Inflammatory macrophage treated with lipopolysaccharide for 1 hour (primary cell): Measurements from ENCODE around the gene PRMT1.
"Not testable (repeated sequence)": the region's sequence is repeated elsewhere in the genome, so short reads cannot be mapped to it uniquely, and the experiment has no call there.

Source experiments
- DNase-seq, 2 donors: peaks; one replicate each; pipeline ENCODE4 v3.0.0-alpha.2; 2020 to 2022

Gene PRMT1

DNA sequence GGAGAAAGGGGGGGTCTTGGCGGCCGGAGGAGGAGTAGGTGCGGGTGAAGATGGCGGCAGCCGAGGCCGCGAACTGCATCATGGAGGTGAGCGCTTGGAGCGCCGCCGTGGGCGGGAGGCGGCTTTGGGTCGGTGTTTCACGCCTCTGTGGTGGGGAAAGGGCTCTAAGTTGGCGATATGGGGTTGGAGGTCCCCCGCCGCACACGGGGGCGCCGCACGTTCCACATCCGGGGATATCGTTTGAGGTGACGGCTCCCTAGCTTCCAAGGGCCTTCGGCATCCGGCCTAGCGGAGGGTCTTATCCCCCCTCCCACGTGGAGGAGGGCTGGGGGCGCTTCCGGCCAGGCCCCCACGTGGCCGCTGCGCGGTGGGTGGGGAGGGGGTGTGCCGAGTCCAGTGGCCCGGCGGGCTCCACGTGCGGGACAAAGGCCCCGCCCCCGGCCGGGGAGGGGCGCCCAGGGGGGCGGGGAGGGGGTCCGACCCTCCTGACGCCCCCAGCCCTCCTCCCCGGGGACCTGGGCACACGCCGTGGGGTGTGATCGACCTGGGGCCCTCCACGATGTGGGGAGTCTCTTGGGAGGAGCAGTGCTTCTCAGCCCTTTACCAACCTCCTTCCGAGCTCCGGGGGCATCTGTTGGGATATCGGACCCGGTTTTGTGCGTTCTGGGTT lies at the start of gene PRMT1:
TSS of gene PRMT1 (plus strand) at position 41 of the 670 bp plus-strand sequence. CDS start at position 51, 10 bp downstream.
- peak in 1 of 2 donors; percentile 16 for DNase-seq

DNA sequence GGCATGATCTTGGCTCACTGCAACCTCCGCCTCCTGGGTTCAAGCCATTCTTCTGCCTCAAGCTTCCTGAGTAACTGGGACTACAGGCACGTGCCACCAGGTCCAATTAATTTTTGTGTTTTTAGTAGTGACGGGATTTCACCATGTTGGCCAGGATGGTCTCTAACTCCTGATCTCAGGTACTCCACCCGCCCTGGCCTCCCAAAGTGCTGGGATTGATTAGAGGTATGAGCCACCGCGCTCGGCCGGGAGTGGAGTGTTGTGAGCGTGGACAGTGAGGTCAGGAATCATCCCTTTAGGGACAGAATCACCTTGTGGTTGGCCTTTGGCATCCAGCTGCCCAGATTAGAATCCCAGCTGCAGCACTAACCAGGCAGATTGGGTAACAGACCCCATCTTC lies 47.4 kb upstream of the PRMT1 start:
- DNase-seq: no peak

DNA sequence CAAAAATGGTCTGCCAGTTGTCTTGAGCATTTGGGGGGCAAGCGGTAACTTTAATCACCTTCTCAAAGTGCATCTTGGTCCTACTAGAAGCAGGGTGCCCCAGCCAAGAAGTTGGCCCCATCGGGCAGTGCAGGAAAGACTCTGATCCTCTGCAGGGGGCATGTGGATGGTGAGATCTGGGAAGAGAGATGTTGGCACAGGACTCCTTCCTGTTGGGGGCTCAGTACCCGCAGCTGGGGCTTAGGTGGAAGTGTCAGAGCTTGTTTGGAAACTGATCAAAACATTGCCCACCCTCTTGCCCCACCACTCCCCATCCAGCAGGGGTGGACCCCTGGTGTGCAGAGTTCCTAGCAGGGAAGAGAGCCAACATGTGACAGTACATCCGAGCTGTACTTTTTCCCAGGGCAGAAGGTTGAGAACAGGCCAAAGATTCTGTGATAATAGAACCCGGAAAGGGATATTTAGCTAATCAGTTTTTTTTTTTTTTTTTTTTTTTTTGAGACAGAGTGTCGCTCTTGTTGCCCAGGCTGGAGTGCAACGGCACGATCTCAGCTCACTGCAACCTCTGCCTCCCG lies 46.0 kb upstream of the PRMT1 start:
- DNase-seq: no peak

DNA sequence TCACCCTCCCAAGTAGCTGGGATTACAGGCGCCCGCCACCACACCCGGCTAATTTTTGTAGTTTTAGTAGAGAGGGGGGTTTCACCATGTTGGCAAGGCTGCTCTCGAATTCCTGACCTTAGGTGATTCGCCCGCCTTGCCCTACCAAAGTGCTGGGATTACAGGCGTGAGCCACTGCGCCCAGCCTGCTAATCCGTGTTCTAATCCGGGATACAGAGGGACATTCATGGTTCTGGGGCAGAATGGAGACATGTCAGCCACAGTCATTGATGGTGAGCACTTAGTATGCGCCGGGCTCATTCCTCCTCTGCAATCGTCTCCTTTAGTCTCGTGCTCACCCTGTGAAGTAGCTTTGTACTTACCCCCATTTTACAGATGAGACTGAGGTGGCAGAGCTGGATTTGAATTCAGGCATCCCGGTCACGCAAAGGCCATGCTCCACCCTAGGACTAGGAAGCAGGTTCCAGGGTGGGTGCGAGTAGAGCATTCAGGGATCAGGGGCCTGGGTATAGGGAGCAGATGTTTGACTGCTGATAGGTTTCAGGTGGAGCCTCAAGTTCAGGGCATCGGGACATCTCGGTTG lies 45.4 kb upstream of the PRMT1 start:
- DNase-seq: no peak

DNA sequence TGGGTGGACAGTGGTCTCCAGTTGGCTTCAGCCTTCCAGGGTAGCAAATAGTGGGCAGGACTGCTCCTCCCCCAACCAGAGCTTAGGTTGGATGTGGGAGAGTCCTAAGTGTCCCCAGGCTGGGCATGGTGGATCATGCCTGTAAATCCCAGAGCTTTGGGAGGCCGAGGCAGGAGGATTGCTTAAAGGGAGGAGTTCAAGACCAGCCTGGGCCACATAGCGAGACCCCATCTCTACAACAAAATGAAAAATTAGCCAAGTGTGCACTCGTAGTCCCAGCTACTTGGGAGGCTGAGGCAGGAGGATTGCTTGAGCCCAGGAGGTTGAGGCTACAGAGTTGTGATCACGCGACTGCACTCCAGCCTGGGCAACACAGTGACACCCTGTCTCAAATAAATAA lies 44.5 kb upstream of the PRMT1 start:
- DNase-seq: no peak

DNA sequence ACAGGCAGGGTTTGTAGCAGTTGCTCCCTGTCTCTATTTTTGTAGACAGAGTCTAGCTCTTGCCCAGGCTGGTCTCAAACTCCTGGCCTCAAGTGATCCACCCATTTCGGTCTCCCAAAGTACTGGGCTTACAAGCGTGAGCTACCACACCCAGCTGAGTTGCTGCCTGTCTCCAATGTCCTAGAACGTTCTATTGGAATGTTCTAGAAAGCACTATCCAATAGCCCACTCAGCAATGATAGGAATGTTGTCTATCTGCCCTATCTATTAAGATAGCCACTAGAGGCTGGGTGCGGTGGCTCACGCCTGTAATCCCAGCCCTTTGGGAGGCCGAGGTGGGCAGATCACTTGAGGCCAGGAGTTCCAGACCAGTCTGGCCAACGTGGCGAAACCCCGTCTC lies 43.8 kb upstream of the PRMT1 start:
- DNase-seq: not testable (repeated sequence)

DNA sequence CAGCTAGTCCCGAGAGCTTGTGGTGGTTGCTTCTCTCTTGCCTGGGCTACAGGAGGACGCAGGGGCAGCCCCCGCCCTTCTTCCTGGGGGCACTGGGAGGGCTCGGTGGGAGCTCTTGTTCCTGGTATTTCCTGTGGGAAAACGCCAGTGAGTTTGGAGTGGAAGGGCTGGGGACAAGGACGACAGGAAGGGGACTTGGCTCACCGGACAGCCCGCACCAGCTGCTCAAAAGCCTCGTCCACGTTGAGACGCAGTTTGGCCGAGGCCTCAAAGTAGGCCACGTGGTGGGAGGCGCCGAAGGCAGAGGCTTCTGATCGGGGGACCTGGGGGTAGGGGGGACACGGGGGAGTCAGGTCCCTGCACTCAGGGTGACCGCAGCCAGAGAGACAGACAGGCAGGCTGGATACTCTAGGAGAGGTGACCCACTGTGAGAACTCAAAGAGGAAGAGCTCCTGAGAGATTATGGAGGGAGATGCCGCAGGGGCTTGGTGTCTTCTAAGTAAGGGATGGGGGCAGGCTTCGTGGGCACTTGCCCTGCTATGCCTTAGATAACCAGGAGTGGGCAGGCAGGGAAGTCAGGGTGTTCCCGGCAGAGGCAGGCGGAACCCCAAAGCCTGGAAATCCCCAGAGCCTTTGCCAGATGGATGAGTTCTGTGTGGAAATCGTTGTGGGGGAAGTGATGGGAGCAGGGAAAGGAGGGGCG lies 41.4 kb upstream of the PRMT1 start:
- peak; percentile 45 to 77 for DNase-seq

DNA sequence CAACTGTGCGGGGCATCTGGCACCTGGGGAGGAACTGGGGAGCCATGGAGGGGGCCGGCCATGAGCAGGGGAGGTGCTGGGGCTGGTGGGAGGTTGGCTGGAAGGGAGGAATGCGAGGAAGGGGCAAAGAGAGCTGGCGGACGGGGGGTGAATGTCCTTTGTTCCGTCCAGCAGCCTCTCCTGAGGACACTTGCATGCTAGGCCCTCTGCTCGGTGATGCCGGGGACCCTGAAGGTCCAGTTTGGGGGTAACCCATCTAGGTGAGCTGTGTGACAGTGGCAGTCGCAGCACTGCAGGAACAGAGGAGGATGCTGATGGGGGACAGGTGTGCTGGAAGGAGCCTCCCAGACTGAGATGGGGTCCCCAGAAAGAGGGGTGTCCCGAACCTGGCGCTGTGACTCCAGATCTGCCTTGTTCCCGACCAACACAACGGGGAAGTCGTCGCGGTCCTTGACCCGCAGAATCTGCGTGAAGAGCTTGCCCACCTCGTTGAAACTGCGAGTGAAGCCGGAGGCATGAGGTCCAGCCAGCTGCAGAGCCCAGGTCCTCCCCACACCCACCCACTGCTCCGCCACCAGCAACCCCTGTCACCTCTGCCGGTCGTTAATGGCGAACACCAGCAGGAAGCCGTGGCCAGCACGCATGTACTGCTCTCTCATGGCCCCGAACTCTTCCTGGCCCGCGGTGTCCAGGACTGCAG lies 40.7 kb upstream of the PRMT1 start:
- DNase-seq: no peak

DNA sequence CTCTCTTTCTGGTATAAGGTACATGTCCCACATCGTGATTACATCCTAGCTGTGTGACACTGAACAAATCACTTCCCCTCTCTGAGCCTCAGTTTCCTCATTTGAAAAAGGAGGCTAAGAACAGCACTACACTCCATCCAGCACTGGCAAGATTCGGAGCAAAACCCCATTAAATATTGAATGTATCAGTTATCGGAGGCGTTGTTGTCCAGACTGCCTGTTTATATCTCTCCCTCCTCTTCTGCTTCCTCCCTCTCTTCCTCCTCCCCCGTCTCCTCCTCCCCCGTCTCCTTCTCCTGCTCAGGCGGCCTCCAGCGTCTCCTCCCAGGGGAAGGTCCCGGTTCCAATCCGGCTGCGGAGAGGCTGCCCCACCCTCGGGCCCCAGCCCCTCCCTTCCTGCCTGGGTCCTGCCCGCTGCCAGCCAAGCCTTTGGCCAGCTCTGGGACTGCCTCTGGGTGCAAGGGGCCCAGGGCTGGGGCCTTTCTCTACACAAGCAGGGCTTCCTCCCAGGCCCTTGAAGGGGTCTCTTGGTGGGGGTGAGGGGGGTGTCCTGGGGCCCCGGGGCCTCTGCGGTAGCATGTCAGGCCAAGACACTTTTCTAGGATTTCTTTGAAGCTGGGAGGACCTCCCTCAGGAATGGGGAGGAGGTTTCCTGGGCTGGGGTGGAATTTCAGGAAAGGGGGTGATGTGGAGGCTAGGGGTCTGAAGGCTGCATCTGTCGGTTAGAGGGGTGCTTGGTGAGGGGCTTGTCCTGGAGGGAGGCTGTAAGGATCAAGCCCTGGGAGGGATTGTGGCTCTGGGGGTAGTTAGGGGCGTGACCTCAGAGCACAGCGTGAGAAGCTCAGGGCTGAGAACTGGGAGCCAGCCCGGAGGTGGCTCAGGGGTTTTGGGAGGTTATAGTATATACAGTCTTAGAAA lies 39.0 kb upstream of the PRMT1 start:
- peak; percentile 47 to 50 for DNase-seq

DNA sequence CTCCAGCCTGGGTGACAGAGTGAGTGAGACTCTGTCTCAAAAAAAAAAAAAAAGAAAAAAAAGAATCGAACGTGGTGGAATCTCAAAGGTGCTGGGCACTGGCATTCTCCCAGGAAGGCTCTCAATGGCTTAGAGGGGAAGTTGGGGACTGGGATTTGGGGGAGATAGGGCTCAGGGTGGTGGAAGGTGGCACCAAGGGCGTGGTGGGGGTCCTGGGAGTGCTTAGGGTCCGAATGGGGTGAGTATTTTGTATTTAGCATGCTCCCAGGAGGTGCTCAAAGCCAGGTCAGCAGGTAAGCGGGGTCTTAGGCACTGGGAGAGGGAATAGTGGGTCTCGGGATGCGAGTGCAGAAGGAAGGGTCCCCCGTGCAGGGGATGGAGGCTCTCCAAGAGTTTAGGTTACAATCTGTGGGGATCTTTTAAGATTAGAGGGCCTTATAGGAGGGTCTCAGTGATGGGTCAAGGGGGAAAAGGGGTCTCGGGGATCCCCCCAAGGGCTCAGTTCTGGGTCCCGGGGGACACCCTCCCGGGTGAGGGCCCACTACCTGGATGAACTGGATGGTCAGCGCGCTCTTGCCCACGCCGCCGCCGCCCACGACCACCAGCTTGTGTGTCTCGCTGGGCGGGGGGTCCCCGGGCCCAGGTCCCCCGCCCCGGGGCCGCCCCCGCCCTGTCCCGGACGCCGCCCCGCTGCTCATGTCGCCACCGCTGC lies 37.5 kb upstream of the PRMT1 start:
- no peak for DNase-seq

DNA sequence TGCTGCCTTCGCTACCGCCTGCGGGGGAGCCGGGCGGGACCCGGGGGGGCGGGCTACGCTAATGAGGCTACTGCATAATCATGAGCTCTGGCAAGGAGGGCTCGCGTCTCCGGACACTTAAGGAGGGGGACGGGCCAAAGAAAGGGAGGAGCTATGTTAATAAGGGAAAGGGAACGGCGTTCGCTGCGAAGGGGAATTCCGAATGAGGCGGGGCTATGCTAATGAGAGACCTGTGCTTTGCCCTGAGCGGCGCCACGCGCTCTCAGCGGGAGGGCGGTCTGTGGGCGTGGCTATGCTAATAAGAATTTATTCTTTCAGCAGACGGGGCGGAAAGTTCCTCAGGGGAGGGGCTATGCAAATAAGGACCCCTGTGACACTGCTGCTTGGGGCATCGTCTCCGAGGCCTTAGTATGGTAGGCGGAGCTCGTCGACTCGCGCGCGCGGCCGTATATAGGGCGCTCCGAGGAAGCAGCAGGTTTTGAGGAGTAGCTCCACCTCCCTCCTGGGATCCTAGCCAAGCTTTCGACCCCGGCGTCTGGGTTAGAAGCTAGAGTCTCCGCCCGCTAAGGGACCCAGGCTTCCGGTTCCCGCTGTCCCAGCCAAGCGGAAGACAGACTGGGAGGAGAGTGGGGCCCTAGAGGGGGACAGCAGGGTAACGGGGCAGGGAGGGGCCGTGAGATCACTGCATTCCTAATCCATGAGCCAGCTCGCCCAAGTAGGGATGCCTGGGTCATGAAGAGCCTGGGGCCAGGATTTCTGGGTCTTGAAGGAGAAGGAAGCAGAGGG lies 36.8 kb upstream of the PRMT1 start, which contains the start of gene RRAS:
TSS of gene RRAS (minus strand) at position 31 of the 786 bp plus-strand sequence. CDS start 45 bp downstream, outside the sequence.
- DNase-seq: peak; percentile 100

DNA sequence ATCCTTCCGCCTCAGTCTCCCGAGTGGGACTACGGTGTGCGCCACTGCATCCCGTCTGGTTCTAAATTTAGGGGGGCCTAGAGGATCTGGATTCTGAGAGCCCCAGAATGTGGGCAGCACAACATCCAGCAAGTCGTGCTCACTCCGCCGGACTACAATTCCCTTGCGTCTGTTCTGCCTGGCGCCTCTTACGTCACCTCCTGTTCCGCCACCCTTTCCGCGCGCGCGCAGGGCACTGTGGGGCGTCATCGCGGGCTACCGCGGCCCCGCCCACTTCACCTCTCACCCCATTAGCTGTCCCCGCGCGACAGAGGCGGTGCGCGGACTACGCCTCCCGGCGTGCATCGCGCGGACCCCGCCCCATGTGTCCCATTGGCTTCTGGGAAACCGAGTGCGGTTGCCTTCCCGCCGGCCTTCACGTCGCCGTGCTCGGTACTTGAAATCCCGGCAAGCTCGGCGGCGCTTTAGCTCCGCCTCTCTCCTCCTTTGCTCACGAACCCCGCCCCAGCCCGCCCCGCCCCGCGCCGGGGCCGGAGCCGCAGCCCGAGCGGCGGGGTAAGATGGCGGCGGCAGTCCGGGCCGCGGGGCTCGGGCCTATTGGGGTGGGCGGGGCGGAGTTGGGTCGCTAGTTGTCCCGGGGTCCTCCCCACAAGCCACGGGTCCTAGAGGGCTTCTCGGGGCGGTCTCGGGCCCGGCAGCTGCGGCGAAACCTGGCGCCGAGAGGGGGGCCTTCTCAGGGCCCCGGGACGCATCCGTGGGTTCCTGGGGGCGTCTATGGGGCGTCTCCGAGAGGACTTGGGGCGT lies 35.2 kb upstream of the PRMT1 start, which contains the start of gene SCAF1:
TSS of gene SCAF1 (plus strand) at position 522 of the 804 bp plus-strand sequence. CDS start 2,818 bp downstream, outside the sequence.
- DNase-seq: peak; percentile 99

DNA sequence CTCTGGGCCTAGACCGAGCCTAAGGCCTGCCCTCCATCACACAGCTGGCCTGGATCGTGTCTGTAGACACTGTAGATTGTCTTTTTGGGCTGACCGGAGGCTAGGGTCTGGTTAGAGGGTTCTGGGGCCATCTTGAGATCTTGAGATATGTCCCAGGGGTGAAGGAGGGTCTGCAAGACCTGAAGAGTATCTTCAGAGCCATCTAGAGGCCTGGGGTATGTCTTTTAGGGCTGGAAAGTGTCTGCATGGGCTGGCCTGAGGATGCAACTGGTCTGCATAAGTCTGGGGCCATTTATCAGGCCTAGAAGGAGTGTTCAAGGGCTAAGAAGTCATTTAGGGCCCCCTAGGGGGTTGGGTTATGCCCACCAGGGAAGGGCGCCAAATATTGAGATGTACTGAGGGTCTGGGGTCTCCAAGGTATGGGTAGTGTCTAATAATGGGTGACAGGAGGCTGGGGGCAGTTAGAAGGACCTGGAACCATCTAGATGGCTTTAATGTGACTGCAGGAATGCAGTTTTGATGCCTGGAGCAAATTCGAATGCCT lies 34.5 kb upstream of the PRMT1 start:
- DNase-seq: no peak

DNA sequence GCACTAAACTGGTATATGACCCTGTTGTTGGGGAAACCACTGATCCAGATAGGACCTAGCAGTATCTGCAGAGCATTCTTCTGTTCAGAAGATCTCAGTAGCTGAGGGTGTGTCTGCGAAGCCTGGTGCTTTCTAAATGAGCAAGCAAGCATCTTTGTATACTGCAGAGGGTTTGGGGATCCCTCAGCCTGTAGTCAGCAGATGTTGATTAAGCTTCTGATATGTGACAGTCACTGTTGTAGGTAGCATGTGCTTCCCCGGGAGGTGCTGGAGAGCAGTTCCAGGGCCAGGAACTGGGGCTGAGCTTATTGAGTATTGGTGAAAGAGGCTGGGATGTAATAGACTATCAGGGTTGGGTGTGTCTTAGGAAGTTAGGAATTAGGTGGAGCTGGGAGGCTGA lies 33.6 kb upstream of the PRMT1 start:
- DNase-seq: no peak

DNA sequence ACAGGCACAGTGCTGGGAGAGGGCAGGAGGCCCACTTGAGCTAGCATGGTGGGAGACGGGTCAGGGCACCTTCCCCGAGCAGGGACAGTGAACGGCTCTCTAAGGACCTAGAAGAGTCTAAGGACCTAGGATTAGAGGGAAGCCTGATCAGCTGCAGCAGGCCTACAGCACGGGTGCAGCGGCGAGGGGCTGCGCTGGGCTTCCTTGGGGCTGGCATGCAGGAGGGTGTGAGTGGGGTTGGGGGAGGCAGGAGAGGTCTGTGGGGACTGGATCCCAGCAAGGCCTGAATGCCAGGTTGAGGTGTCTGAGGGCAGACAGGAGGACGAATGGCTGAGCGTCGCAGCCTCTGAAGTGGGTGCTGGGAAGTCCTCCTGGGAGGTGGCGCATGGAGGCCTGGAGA lies 31.5 kb upstream of the PRMT1 start:
- DNase-seq: no peak

DNA sequence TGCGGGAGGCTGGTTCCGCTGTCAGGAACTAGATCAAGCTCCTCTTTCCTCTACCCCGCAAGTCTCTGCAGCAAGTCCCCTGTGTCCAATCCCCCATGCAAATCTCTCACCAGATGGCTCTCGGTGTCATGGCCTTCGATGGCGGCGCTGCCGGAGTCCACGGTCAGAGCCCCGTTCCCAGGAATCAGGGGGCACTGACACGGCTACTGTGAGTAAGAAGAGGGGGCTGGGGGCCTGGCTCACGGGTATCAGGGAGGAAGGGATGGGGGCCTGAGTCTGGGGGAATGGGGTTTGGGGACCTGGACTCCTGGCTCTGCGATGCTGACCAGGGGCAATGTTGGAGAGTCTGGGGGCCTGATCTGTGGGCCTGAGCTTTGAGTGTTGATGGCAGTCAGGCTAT lies 31.1 kb upstream of the PRMT1 start:
- no peak for DNase-seq

DNA sequence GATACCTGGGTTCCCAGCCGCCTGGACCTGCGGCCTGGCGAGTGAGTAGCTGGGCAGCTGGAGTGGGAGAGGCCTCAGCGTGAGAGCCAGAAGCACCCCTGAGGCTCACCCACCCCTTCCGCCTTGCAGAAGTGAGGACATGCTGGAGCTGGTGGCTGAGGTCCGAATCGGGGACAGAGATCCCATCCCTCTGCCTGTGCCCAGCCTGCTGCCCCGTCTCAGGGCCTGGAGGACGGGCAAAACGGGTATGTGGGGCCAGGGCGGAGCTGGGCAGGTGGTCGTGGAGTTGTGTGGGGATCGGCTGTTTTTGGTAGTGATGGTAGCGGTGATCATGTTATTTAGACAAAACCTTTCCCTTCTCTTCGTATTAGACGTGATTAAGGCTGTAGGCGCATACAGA lies 30.5 kb upstream of the PRMT1 start:
- DNase-seq: no peak

DNA sequence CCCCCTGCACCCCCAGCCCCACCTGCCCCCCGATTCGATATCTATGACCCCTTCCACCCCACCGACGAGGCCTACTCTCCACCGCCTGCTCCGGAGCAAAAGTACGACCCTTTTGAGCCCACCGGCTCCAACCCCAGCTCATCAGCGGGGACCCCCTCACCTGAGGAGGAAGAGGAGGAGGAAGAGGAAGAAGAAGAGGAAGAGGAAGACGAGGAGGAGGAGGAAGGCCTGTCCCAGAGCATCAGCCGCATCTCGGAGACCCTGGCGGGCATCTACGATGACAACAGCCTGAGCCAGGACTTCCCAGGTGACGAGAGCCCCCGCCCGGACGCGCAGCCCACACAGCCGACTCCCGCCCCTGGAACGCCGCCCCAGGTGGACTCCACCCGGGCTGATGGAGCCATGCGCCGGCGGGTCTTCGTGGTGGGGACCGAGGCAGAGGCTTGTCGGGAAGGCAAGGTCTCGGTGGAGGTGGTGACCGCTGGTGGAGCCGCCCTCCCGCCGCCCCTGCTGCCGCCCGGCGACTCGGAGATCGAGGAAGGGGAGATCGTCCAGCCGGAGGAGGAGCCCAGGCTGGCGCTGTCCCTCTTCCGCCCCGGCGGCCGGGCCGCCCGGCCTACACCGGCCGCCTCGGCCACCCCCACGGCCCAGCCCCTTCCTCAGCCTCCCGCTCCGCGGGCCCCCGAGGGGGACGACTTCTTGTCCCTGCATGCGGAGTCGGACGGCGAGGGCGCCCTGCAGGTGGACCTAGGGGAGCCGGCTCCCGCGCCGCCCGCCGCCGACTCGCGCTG lies 25.8 kb upstream of the PRMT1 start:
- DNase-seq: no peak
